HCT116 (cell line): ENCODE measurements around the gene PTGER3. TPM values are rescaled to one million over a fixed set of nuclear protein-coding genes. Genes with fewer than 3 reads are reported as not detected.

Source experiments
- ATAC-seq: fragments of 200-7000 bp; cut with Tn5 transposase; 2 replicates; pipeline ENCODE4 v1.9.1; 2020; ENCODE audit warnings: mild to moderate bottlenecking, moderate library complexity
- BruUV-seq: library from RNA; stranded (reverse); fragments of 400-500 nt; replicated peaks from 2 replicates; lab custom pipeline; 2021; lab: Mats Ljungman, UMichigan
- CTCF ChIA-PET: fragments of 300-600 bp; sonication (Branson Sonifier 250); formaldehyde crosslinking; loops from one replicate; lab custom pipeline; 2021; ENCODE audit warnings: antibody characterized with exemption; lab: Charles Lee
- POLR2A ChIA-PET: fragments of 300-600, 350-600 bp; sonication (Branson Sonifier 250); formaldehyde crosslinking; loops from one replicate; lab custom pipeline; 2021; ENCODE audit warnings: antibody characterized with exemption; lab: Charles Lee
- RAD21 ChIA-PET, 2 experiments: fragments of 300-600 bp; sonication (Branson Sonifier 250); formaldehyde crosslinking; loops; one replicate each; lab custom pipeline; 2023; ENCODE audit warnings: low total read pairs in 2 of 2; ENCODE audit not compliant: uncharacterized antibody in 2 of 2, unreplicated experiment in 2 of 2, low non-redundant PET in 1 of 2; lab: Charles Lee
- DNase-seq: peaks from one replicate; pipeline ENCODE4 v3.0.0-alpha.2; 2010; ENCODE audit warnings: low read depth, low spot score
- H2AFZ ChIP-seq: fragments of 200-600 bp; shearing (Covaris generic), sonication (generic); 2 replicates; pipeline ENCODE4 v1.6.1; 2017; ENCODE audit warnings: low read depth, mixed run types, mixed read lengths, antibody characterized with exemption, low read length; ENCODE audit not compliant: poor library complexity, severe bottlenecking
- H3K27ac ChIP-seq: 2 replicates; pipeline ENCODE4 v1.5.1; 2012; ENCODE audit warnings: low read depth, low read length
- H3K27me3 ChIP-seq: fragments of 200-600 bp; sonication (generic); 2 replicates; pipeline ENCODE4 v1.6.1; 2016; ENCODE audit warnings: mixed run types, low read length, mixed read lengths; ENCODE audit not compliant: insufficient read depth
- H3K36me3 ChIP-seq, 2 experiments: fragments of 200-500 bp in 1 of 2; fragments of 200-600 bp in 1 of 2; sonication (Bioruptor generic) in 1 of 2; sonication (generic) in 1 of 2; 2 replicates each; pipeline versions ENCODE4 v1.5.1 to v1.6.1; 2014 to 2016; ENCODE audit warnings: low read length in 2 of 2, inconsistent platforms in 1 of 2, mixed read lengths in 1 of 2, mixed run types in 1 of 2; ENCODE audit not compliant: insufficient read depth in 2 of 2, control insufficient read depth in 1 of 2
- H3K4me1 ChIP-seq, 2 experiments: fragments of 200-600 bp in 1 of 2; sonication (generic) in 1 of 2; 2 replicates each; pipeline versions ENCODE4 v1.5.1 to v1.6.1; 2012 to 2017; ENCODE audit warnings: low read length in 2 of 2, inconsistent platforms in 1 of 2, mild to moderate bottlenecking in 1 of 2, mixed read lengths in 1 of 2, mixed run types in 1 of 2, moderate library complexity in 1 of 2; ENCODE audit not compliant: insufficient read depth in 2 of 2, control insufficient read depth in 1 of 2
- H3K4me2 ChIP-seq: fragments of 200-600 bp; sonication (generic); 2 replicates; pipeline ENCODE4 v1.6.1; 2017; ENCODE audit warnings: mixed run types, low read length, mixed read lengths
- H3K4me3 ChIP-seq, 2 experiments: fragments of 200-600 bp in 1 of 2; sonication (generic) in 1 of 2; replicated peaks in 1 of 2; 2 replicates each; pipeline ENCODE4 v1.5.1; 2011 to 2016; ENCODE audit warnings: low read length in 2 of 2, control low read depth in 1 of 2, low read depth in 1 of 2, mild to moderate bottlenecking in 1 of 2, mixed read lengths in 1 of 2, mixed run types in 1 of 2
- H3K79me2 ChIP-seq: fragments of 200-600 bp; sonication (generic); 2 replicates; pipeline ENCODE4 v1.6.1; 2017; ENCODE audit warnings: mild to moderate bottlenecking, mixed run types, low read length, moderate library complexity, mixed read lengths; ENCODE audit not compliant: insufficient read depth
- H3K9ac ChIP-seq: fragments of 200-600 bp; sonication (generic); 2 replicates; pipeline ENCODE4 v1.6.1; 2016; ENCODE audit warnings: low read length, mixed read lengths
- H3K9me2 ChIP-seq: fragments of 200-600 bp; sonication (generic), shearing (Covaris generic); 2 replicates; pipeline ENCODE4 v1.6.1; 2017; ENCODE audit warnings: mixed run types, mild to moderate bottlenecking, moderate library complexity; ENCODE audit not compliant: insufficient read depth
- H3K9me3 ChIP-seq, 2 experiments: fragments of 200-500 bp in 1 of 2; fragments of 200-600 bp in 1 of 2; sonication (Bioruptor generic) in 1 of 2; sonication (generic) in 1 of 2; 2 replicates each; pipeline ENCODE4 v1.6.1; 2014 to 2017; ENCODE audit warnings: low read length in 2 of 2, mixed read lengths in 2 of 2, inconsistent platforms in 1 of 2, low read depth in 1 of 2, mild to moderate bottlenecking in 1 of 2, mixed run types in 1 of 2, moderate library complexity in 1 of 2; ENCODE audit not compliant: control insufficient read depth in 1 of 2, insufficient read depth in 1 of 2
- H4K20me1 ChIP-seq: fragments of 200-600 bp; sonication (generic), shearing (Covaris generic); 2 replicates; pipeline ENCODE4 v1.6.1; 2017; ENCODE audit warnings: mixed run types, mild to moderate bottlenecking, moderate library complexity; ENCODE audit not compliant: insufficient read depth
- ATF3 ChIP-seq: IDR thresholded peaks from 2 replicates; pipeline ENCODE4 v1.6.1; 2012
- CBX3 ChIP-seq: IDR thresholded peaks from 2 replicates; pipeline ENCODE4 v1.6.1; 2012; ENCODE audit warnings: low read depth
- CTCF ChIP-seq, 3 experiments: fragments of 200-600 bp in 1 of 3; sonication (generic) in 1 of 3; IDR thresholded peaks in 2 of 3; conservative IDR thresholded peaks in 1 of 3; 2 replicates each; pipeline ENCODE4 v1.5.1; 2012 to 2017; ENCODE audit warnings: low read depth in 2 of 3, low read length in 2 of 3, antibody characterized with exemption in 1 of 3, borderline replicate concordance in 1 of 3, control low read depth in 1 of 3, mild to moderate bottlenecking in 1 of 3, mixed read lengths in 1 of 3, mixed run types in 1 of 3, moderate library complexity in 1 of 3; ENCODE audit not compliant: insufficient read depth in 1 of 3
- EGR1 ChIP-seq: IDR thresholded peaks from 2 replicates; pipeline ENCODE4 v1.6.1; 2012; ENCODE audit warnings: low read depth
- ELF1 ChIP-seq: IDR thresholded peaks from 2 replicates; pipeline ENCODE4 v1.6.1; 2012; ENCODE audit warnings: low read depth, borderline replicate concordance
- EZH2 ChIP-seq: fragments of 200-600 bp; sonication (generic); IDR thresholded peaks from 2 replicates; pipeline ENCODE4 v1.6.1; 2017; ENCODE audit warnings: antibody characterized with exemption, mixed run types
- EZH2phosphoT487 ChIP-seq: fragments of 200-600 bp; IDR thresholded peaks from 2 replicates; pipeline ENCODE4 v1.6.1; 2018; ENCODE audit warnings: antibody characterized with exemption, borderline replicate concordance
- FOSL1 ChIP-seq: IDR thresholded peaks from 2 replicates; pipeline ENCODE4 v1.6.1; 2012; ENCODE audit warnings: low read depth
- MAX ChIP-seq: IDR thresholded peaks from 2 replicates; pipeline ENCODE4 v1.6.1; 2012
- POLR2A ChIP-seq: IDR thresholded peaks from 2 replicates; pipeline ENCODE4 v1.7.0; 2011; ENCODE audit warnings: borderline replicate concordance; ENCODE audit not compliant: insufficient read depth, insufficient read length; ENCODE audit errors: extremely low read depth
- SIN3A ChIP-seq: IDR thresholded peaks from 2 replicates; pipeline ENCODE4 v1.6.1; 2012; ENCODE audit warnings: low read depth
- SP1 ChIP-seq: IDR thresholded peaks from 2 replicates; pipeline ENCODE4 v1.6.1; 2012; ENCODE audit warnings: low read depth
- YY1 ChIP-seq: IDR thresholded peaks from 2 replicates; pipeline ENCODE4 v1.6.1; 2011; ENCODE audit warnings: low read length, low read depth, moderate library complexity, mild to moderate bottlenecking; ENCODE audit not compliant: insufficient replicate concordance; ENCODE audit errors: extremely low read depth
- ZBTB33 ChIP-seq: IDR thresholded peaks from 2 replicates; pipeline ENCODE4 v1.6.1; 2011; ENCODE audit warnings: mild to moderate bottlenecking, low read length, moderate library complexity; ENCODE audit not compliant: insufficient replicate concordance; ENCODE audit errors: extremely low read depth
- ZFX ChIP-seq: fragments of 450-650 bp; IDR thresholded peaks from 2 replicates; pipeline ENCODE4 v1.6.1; 2017
- ZNF274 ChIP-seq: fragments of 200-500 bp; sonication (Bioruptor generic); IDR thresholded peaks from 2 replicates; pipeline ENCODE4 v1.6.1; 2014; ENCODE audit warnings: mild to moderate bottlenecking, low read depth, low read length, inconsistent platforms
- intact Hi-C: fragments of 100-400 bp; cut with micrococcal nuclease; formaldehyde crosslinking; loops from 2 replicates; pipeline ENCODE4 v1.10.0; 2022
- total RNA-seq: library from RNA; stranded (reverse); gene quantifications from one replicate; pipeline ENCODE4 v1.2.1, GENCODE V29; 2021; ENCODE audit not compliant: unreplicated experiment

The PTGER3 gene
- total RNA-seq, 1 experiment from 2014 or later: 0.05 TPM

- Histone ChIP-seq H3K27ac (no peak overlapping the region), H2AFZ (no peak overlapping the region), H3K36me3 (no peaks in the 10 kb centered on the region), H3K9ac (no peak overlapping the region), H3K4me1 (no peaks in the 10 kb centered on the region), H3K27me3 (peaks cover 24% of the 10 kb centered on the region), H3K9me2 (no peaks in the 10 kb centered on the region), H4K20me1 (no peaks in the 10 kb centered on the region), H3K4me2 (no peak overlapping the region), H3K79me2 (no peaks in the 10 kb centered on the region), H3K4me3 (no peak overlapping the region), H3K9me3 (no peaks in the 10 kb centered on the region)
- ATAC-seq (no peak), DNase-seq (no peak)
- intact Hi-C loops: no loop called here
- ChIA-PET RAD21 (no interaction called here), CTCF (no interaction called here), POLR2A (no interaction called here)
- BruUV-seq: no TSS peak
- TF ChIP-seq MAX (no peak), ZFX (no peak)
Measured at GRCh38 chr1:71019233-71019969, 28.2 kb downstream of the PTGER3 start.

- H3K79me2 ChIP-seq: no peaks in the 10 kb centered on the region
- RAD21 ChIA-PET: no interaction called here
- no TSS peak for BruUV-seq
- H3K36me3 ChIP-seq: no peaks in the 10 kb centered on the region
- ATAC-seq (no peak), DNase-seq (no peak)
- no peaks in the 10 kb centered on the region for H3K9me3 ChIP-seq
- no peak overlapping the region for H3K27ac ChIP-seq
- POLR2A ChIA-PET: no interaction called here
- H4K20me1 ChIP-seq: no peaks in the 10 kb centered on the region
- no peak overlapping the region for H3K9ac ChIP-seq
- no peaks in the 10 kb centered on the region for H3K9me2 ChIP-seq
- H3K4me2 ChIP-seq: no peak overlapping the region
- intact Hi-C loops: no loop called here
- H3K4me3 ChIP-seq: no peak overlapping the region
- no peak overlapping the region for H2AFZ ChIP-seq
- CTCF ChIA-PET: no interaction called here
- no peaks in the 10 kb centered on the region for H3K4me1 ChIP-seq
- H3K27me3 ChIP-seq: peaks cover 23% of the 10 kb centered on the region
- no peak for TF ChIP-seq YY1
- TF ChIP-seq CTCF (IDR thresholded peaks at IDR 0.05 in 2 of 3, conservative IDR thresholded peaks at IDR 0.05 in 1 of 3; ENCODE audit: borderline replicate concordance in 1 of 3, insufficient read depth in 1 of 3, low read depth in 2 of 3, low read length in 2 of 3): no peak
- no peak for TF ChIP-seq ELF1
- TF ChIP-seq POLR2A: no peak
- no peak for TF ChIP-seq FOSL1
- TF ChIP-seq EZH2: no peak
- TF ChIP-seq SP1: no peak
- TF ChIP-seq CBX3: no peak
- no peak for TF ChIP-seq ZBTB33
- TF ChIP-seq EZH2phosphoT487: no peak
- no peak for TF ChIP-seq ATF3
- TF ChIP-seq MAX: no peak
- no peak for TF ChIP-seq ZNF274
- no peak for TF ChIP-seq EGR1
- no peak for TF ChIP-seq SIN3A
Measured at GRCh38 chr1:71018791-71019190, 28.8 kb downstream of the PTGER3 start.
